Ishikawa (cell line): ENCODE results near the gene LRP8.

Experiments
- CEBPB ChIP-seq: IDR thresholded peaks from 2 replicates; pipeline ENCODE4 v1.6.1; 2012
- CREB1 ChIP-seq: IDR thresholded peaks from 2 replicates; pipeline ENCODE4 v1.6.1; 2012; ENCODE audit warnings: low read depth
- EGR1 ChIP-seq: IDR thresholded peaks from 2 replicates; pipeline ENCODE4 v1.6.1; 2012
- EP300 ChIP-seq: IDR thresholded peaks from 2 replicates; pipeline ENCODE4 v1.6.1; 2012; ENCODE audit warnings: borderline replicate concordance
- FOXM1 ChIP-seq: IDR thresholded peaks from 2 replicates; pipeline ENCODE4 v1.6.1; 2012; ENCODE audit warnings: low read depth, borderline replicate concordance
- NFIC ChIP-seq: IDR thresholded peaks from 2 replicates; pipeline ENCODE4 v1.6.1; 2012
- RAD21 ChIP-seq: IDR thresholded peaks from 2 replicates; pipeline ENCODE4 v1.6.1; 2012; ENCODE audit warnings: low read depth
- TAF1 ChIP-seq: IDR thresholded peaks from 2 replicates; pipeline ENCODE4 v1.6.1; 2012; ENCODE audit warnings: low read depth, mild to moderate bottlenecking
- TCF12 ChIP-seq: IDR thresholded peaks from 2 replicates; pipeline ENCODE4 v1.6.1; 2012; ENCODE audit warnings: low read depth
- TEAD4 ChIP-seq: IDR thresholded peaks from 2 replicates; pipeline ENCODE4 v1.6.1; 2012
- YY1 ChIP-seq: IDR thresholded peaks from 2 replicates; pipeline ENCODE4 v1.6.1; 2012; ENCODE audit warnings: low read depth
- ZBTB7A ChIP-seq: IDR thresholded peaks from 2 replicates; pipeline ENCODE4 v1.6.1; 2012; ENCODE audit warnings: low read depth
- TF ChIP-seq, protein P1 (sequence below): IDR thresholded peaks from 2 replicates; pipeline ENCODE4 v1.6.1; 2012; ENCODE audit warnings: low read depth, mild to moderate bottlenecking
- TF ChIP-seq, protein P2 (sequence below): IDR thresholded peaks from 2 replicates; pipeline ENCODE4 v1.6.1; 2012
- TF ChIP-seq, protein P3 (sequence below): IDR thresholded peaks from 2 replicates; pipeline ENCODE4 v1.6.1; 2012

LRP8 gene

GRCh38 chr1:53317646-53318539 lies 10.0 kb downstream of the LRP8 start:
- no peak for TF ChIP-seq CREB1
- TF ChIP-seq TEAD4, result no peak
- TF ChIP-seq, protein P1, sequence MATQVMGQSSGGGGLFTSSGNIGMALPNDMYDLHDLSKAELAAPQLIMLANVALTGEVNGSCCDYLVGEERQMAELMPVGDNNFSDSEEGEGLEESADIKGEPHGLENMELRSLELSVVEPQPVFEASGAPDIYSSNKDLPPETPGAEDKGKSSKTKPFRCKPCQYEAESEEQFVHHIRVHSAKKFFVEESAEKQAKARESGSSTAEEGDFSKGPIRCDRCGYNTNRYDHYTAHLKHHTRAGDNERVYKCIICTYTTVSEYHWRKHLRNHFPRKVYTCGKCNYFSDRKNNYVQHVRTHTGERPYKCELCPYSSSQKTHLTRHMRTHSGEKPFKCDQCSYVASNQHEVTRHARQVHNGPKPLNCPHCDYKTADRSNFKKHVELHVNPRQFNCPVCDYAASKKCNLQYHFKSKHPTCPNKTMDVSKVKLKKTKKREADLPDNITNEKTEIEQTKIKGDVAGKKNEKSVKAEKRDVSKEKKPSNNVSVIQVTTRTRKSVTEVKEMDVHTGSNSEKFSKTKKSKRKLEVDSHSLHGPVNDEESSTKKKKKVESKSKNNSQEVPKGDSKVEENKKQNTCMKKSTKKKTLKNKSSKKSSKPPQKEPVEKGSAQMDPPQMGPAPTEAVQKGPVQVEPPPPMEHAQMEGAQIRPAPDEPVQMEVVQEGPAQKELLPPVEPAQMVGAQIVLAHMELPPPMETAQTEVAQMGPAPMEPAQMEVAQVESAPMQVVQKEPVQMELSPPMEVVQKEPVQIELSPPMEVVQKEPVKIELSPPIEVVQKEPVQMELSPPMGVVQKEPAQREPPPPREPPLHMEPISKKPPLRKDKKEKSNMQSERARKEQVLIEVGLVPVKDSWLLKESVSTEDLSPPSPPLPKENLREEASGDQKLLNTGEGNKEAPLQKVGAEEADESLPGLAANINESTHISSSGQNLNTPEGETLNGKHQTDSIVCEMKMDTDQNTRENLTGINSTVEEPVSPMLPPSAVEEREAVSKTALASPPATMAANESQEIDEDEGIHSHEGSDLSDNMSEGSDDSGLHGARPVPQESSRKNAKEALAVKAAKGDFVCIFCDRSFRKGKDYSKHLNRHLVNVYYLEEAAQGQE, result no peak
- TF ChIP-seq, protein P2, sequence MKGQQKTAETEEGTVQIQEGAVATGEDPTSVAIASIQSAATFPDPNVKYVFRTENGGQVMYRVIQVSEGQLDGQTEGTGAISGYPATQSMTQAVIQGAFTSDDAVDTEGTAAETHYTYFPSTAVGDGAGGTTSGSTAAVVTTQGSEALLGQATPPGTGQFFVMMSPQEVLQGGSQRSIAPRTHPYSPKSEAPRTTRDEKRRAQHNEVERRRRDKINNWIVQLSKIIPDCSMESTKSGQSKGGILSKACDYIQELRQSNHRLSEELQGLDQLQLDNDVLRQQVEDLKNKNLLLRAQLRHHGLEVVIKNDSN, result no peak
- TF ChIP-seq FOXM1, result no peak
- no peak for TF ChIP-seq NFIC

GRCh38 chr1:53316766-53317581 lies 10.9 kb downstream of the LRP8 start:
- no peak for TF ChIP-seq EGR1
- TF ChIP-seq, protein P2, result no peak
- no peak for TF ChIP-seq NFIC
- TF ChIP-seq FOXM1, result no peak
- no peak for TF ChIP-seq RAD21
- no peak for TF ChIP-seq ZBTB7A
- TF ChIP-seq CEBPB, result no peak
- no peak for TF ChIP-seq TAF1
- TF ChIP-seq, protein P1, result no peak
- TF ChIP-seq TCF12, result no peak
- TF ChIP-seq, protein P3, sequence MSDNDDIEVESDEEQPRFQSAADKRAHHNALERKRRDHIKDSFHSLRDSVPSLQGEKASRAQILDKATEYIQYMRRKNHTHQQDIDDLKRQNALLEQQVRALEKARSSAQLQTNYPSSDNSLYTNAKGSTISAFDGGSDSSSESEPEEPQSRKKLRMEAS, result no peak

- TF ChIP-seq TCF12 (no peak), EP300 (no peak), YY1 (no peak), EGR1 (no peak), ZBTB7A (no peak), CEBPB (no peak), CREB1 (no peak), FOXM1 (no peak), NFIC (no peak), RAD21 (no peak), TAF1 (no peak), TEAD4 (no peak)
- TF ChIP-seq, protein P1, result no peak
- TF ChIP-seq, protein P2, result no peak
Observed at GRCh38 chr1:53316424-53316765, 11.5 kb downstream of the LRP8 start.
